MM.1S (cell line): ENCODE measurements around the gene ICAM3.

ENCODE experiments used
- DNase-seq: peaks from one replicate; pipeline ENCODE4 v3.0.0-alpha.2; 2015
- H2AFZ ChIP-seq: fragments of 300-600 bp; sonication (generic); 2 replicates; pipeline ENCODE4 v1.6.0; 2016; ENCODE audit warnings: antibody characterized with exemption, low read length
- H3F3A ChIP-seq: fragments of 300-600 bp; sonication (generic); 2 replicates; pipeline ENCODE4 v1.6.1; 2016; ENCODE audit warnings: mild to moderate bottlenecking, antibody characterized with exemption, low read length, moderate library complexity, mixed read lengths; ENCODE audit not compliant: insufficient read depth
- H3K27ac ChIP-seq: fragments of 300-600 bp; sonication (generic); 2 replicates; pipeline ENCODE4 v1.5.1; 2016; ENCODE audit warnings: mild to moderate bottlenecking, low read length
- H3K27me3 ChIP-seq: fragments of 300-600 bp; sonication (generic); replicated peaks from 2 replicates; pipeline ENCODE4 v1.6.0; 2016; ENCODE audit warnings: low read length; ENCODE audit not compliant: insufficient read depth
- H3K36me3 ChIP-seq: fragments of 300-600 bp; sonication (generic); replicated peaks from 2 replicates; pipeline ENCODE4 v1.6.1; 2016; ENCODE audit warnings: mild to moderate bottlenecking, low read length, mixed read lengths; ENCODE audit not compliant: insufficient read depth
- H3K4me1 ChIP-seq: fragments of 300-600 bp; sonication (generic); 2 replicates; pipeline ENCODE4 v1.6.1; 2016; ENCODE audit warnings: low read length, mixed read lengths
- H3K4me2 ChIP-seq: fragments of 300-600 bp; sonication (generic); 2 replicates; pipeline ENCODE4 v1.6.0; 2016; ENCODE audit warnings: low read depth, low read length
- H3K4me3 ChIP-seq: fragments of 300-600 bp; sonication (generic); 2 replicates; pipeline ENCODE4 v1.5.1; 2016; ENCODE audit warnings: low read length, mixed read lengths
- H3K79me2 ChIP-seq: fragments of 300-600 bp; sonication (generic); 2 replicates; pipeline ENCODE4 v1.6.1; 2016; ENCODE audit warnings: mixed run types, low read length, mixed read lengths
- H3K9ac ChIP-seq: fragments of 300-600 bp; sonication (generic); 2 replicates; pipeline ENCODE4 v1.6.1; 2016; ENCODE audit warnings: low read length, mixed read lengths
- H3K9me2 ChIP-seq: fragments of 300-600 bp; sonication (generic); replicated peaks from 2 replicates; pipeline ENCODE4 v1.6.1; 2016; ENCODE audit warnings: mild to moderate bottlenecking, low read length, mixed read lengths; ENCODE audit not compliant: insufficient read depth
- H3K9me3 ChIP-seq: fragments of 300-600 bp; sonication (generic); replicated peaks from 2 replicates; pipeline ENCODE4 v1.6.1; 2016; ENCODE audit warnings: mild to moderate bottlenecking, low read length, mixed read lengths; ENCODE audit not compliant: insufficient read depth
- H4K20me1 ChIP-seq: fragments of 300-600 bp; sonication (generic); 2 replicates; pipeline ENCODE4 v1.6.1; 2016; ENCODE audit warnings: mild to moderate bottlenecking, low read length, moderate library complexity, mixed read lengths; ENCODE audit not compliant: insufficient read depth
- CTCF ChIP-seq: fragments of 300-600 bp; sonication (generic); IDR thresholded peaks from 2 replicates; pipeline ENCODE4 v1.5.1; 2016; ENCODE audit warnings: antibody characterized with exemption, low read length, mixed read lengths
- EZH2 ChIP-seq: fragments of 300-600 bp; sonication (generic); optimal IDR thresholded peaks from 2 replicates; pipeline ENCODE3; 2017; ENCODE audit warnings: low read depth, mild to moderate bottlenecking, antibody characterized with exemption, low read length, mixed read lengths
- EZH2phosphoT487 ChIP-seq: fragments of 300-600 bp; sonication (generic); IDR thresholded peaks from 2 replicates; pipeline ENCODE4 v1.6.1; 2018; ENCODE audit warnings: antibody characterized with exemption, low read length

ICAM3 gene

GRCh38 chr19:10309423-10309822, 30.0 kb downstream of the ICAM3 start, which contains the start of gene ZGLP1:
Gene ZGLP1 (minus strand): TSS chr19:10309815.
- H3K4me2 ChIP-seq: no peak within 1 kb of the TSS
- H3K36me3 ChIP-seq: no peaks in the 10 kb centered on the region
- H3K9me3 ChIP-seq: no peaks in the 10 kb centered on the region
- no peaks in the 10 kb centered on the region for H3K27me3 ChIP-seq
- no peaks in the 10 kb centered on the region for H3K9me2 ChIP-seq
- H3K4me1 ChIP-seq: no peaks in the 10 kb centered on the region
- H3K4me3 ChIP-seq: no peak within 1 kb of the TSS
- H3F3A ChIP-seq: no peaks in the 10 kb centered on the region
- no peaks in the 10 kb centered on the region for H3K79me2 ChIP-seq
- H4K20me1 ChIP-seq: no peaks in the 10 kb centered on the region
- H2AFZ ChIP-seq: no peak within 1 kb of the TSS
- H3K9ac ChIP-seq: no peak within 1 kb of the TSS
- no peak for DNase-seq
- no peak for TF ChIP-seq EZH2phosphoT487
- no peak for TF ChIP-seq CTCF
- no peak within 1 kb of the TSS for H3K27ac ChIP-seq

GRCh38 chr19:10306327-10306726, 33.1 kb downstream of the ICAM3 start:
- no peak overlapping the region for H3K27ac ChIP-seq
- no peak overlapping the region for H2AFZ ChIP-seq
- no peaks in the 10 kb centered on the region for H3F3A ChIP-seq
- no peaks in the 10 kb centered on the region for H4K20me1 ChIP-seq
- H3K27me3 ChIP-seq: no peaks in the 10 kb centered on the region
- no peak overlapping the region for H3K4me3 ChIP-seq
- no peak for DNase-seq
- H3K9me3 ChIP-seq: no peaks in the 10 kb centered on the region
- no peaks in the 10 kb centered on the region for H3K9me2 ChIP-seq
- no peak overlapping the region for H3K9ac ChIP-seq
- H3K4me2 ChIP-seq: no peak overlapping the region
- H3K4me1 ChIP-seq: no peaks in the 10 kb centered on the region
- no peaks in the 10 kb centered on the region for H3K36me3 ChIP-seq
- no peaks in the 10 kb centered on the region for H3K79me2 ChIP-seq
- no peak for TF ChIP-seq EZH2phosphoT487
- TF ChIP-seq CTCF: no peak
- no peak for TF ChIP-seq EZH2

- no peaks in the 10 kb centered on the region for H4K20me1 ChIP-seq
- TF ChIP-seq EZH2 (no peak), EZH2phosphoT487 (no peak), CTCF (no peak)
- no peak overlapping the region for H2AFZ ChIP-seq
Measured at GRCh38 chr19:10305139-10305806, 34.2 kb downstream of the ICAM3 start.

More at GRCh38 chr19:10305139-10305806, 34.2 kb downstream of the ICAM3 start:
- no peak overlapping the region for H3K9ac ChIP-seq
- H3K4me1 ChIP-seq: no peaks in the 10 kb centered on the region
- no peaks in the 10 kb centered on the region for H3K9me2 ChIP-seq
- H3K4me3 ChIP-seq: no peak overlapping the region
- H3F3A ChIP-seq: no peaks in the 10 kb centered on the region
- H3K27me3 ChIP-seq: no peaks in the 10 kb centered on the region
- H3K36me3 ChIP-seq: no peaks in the 10 kb centered on the region
- H3K79me2 ChIP-seq: no peaks in the 10 kb centered on the region
- H3K9me3 ChIP-seq: no peaks in the 10 kb centered on the region
- H3K4me2 ChIP-seq: no peak overlapping the region
- DNase-seq: no peak
- no peak overlapping the region for H3K27ac ChIP-seq
